Endothelial cell of coronary artery (primary cell): ENCODE data around the gene SSH3. TPM values are rescaled to one million over a fixed set of nuclear protein-coding genes. Genes with fewer than 3 reads are reported as not detected.

Source experiments
- total RNA-seq: library from RNA; depleted of rRNA; stranded (reverse); fragments of >200 nt; gene quantifications from 2 replicates; pipeline ENCODE4 v1.2.3, GENCODE V29; 2014

The SSH3 gene
- total RNA-seq = 5.7 and 8.5 TPM in 2 replicates

GRCh38 chr11:67303132-67303834 is at the start of gene SSH3:
TSS of gene SSH3 (plus strand) at chr11:67303530. CDS start at chr11:67303626, 96 bp downstream.

GRCh38 chr11:67266449-67267187 is 36.7 kb upstream of the SSH3 start, which contains the start of gene GRK2:
TSS of gene GRK2 (plus strand) at chr11:67266473. CDS start at chr11:67266700, 227 bp downstream.

GRCh38 chr11:67289226-67289650 is 14.1 kb upstream of the SSH3 start, which contains the start of gene ANKRD13D:
TSS of gene ANKRD13D (plus strand) at chr11:67289303. CDS start at chr11:67289461, 158 bp downstream.

GRCh38 chr11:67353317-67354074 is 50.2 kb downstream of the SSH3 start, which contains the start of gene POLD4:
TSS of gene POLD4 (minus strand) at chr11:67353546. CDS start at chr11:67353399, 147 bp downstream.

Other genes starting within 250 kb of the SSH3 start
- 3.8 and 14.1 TPM in 2 replicates for gene RHOD, start 246.7 kb upstream of the SSH3 start, total RNA-seq
- 34.2 and 52.8 TPM in 2 replicates for gene KDM2A, start 184.3 kb upstream of the SSH3 start, total RNA-seq
- gene GRK2, start 37.1 kb upstream of the SSH3 start, total RNA-seq = 34.3 and 40.1 TPM in 2 replicates
- gene ANKRD13D, start 14.2 kb upstream of the SSH3 start, total RNA-seq = 29.1 and 54.3 TPM in 2 replicates
- 26.4 and 47.5 TPM in 2 replicates for gene POLD4, start 50.0 kb downstream of the SSH3 start, total RNA-seq
- gene CLCF1, start 70.1 kb downstream of the SSH3 start, total RNA-seq = 2.7 and 3.3 TPM in 2 replicates
- gene RAD9A, start 88.5 kb downstream of the SSH3 start, total RNA-seq = 3.2 and 5.5 TPM in 2 replicates
- 183 and 226 TPM in 2 replicates for gene PPP1CA, start 98.3 kb downstream of the SSH3 start, total RNA-seq
- gene TBC1D10C, start 100.6 kb downstream of the SSH3 start, total RNA-seq = under 0.01 and 0.09 TPM in 2 replicates
- gene CARNS1, start 112.1 kb downstream of the SSH3 start, total RNA-seq = under 0.01 and 0.09 TPM in 2 replicates
- 29.7 and 32.5 TPM in 2 replicates for gene RPS6KB2, start 125.0 kb downstream of the SSH3 start, total RNA-seq
- gene PTPRCAP, start 134.2 kb downstream of the SSH3 start, total RNA-seq = 0.18 and 0.85 TPM in 2 replicates
- gene CORO1B, start 139.9 kb downstream of the SSH3 start, total RNA-seq = 133 and 168 TPM in 2 replicates
- gene GPR152, start 149.2 kb downstream of the SSH3 start, total RNA-seq = not detected in 2 replicates
- 0.45 and 1.1 TPM in 2 replicates for gene CABP4, start 151.8 kb downstream of the SSH3 start, total RNA-seq
- gene TMEM134, start 165.7 kb downstream of the SSH3 start, total RNA-seq = 9.7 and 22.0 TPM in 2 replicates
- 86.3 and 135 TPM in 2 replicates for gene AIP, start 179.5 kb downstream of the SSH3 start, total RNA-seq
- gene PITPNM1, start 201.8 kb downstream of the SSH3 start, total RNA-seq = 11.2 and 24.2 TPM in 2 replicates
- gene CDK2AP2, start 204.6 kb downstream of the SSH3 start, total RNA-seq = 12.7 and 13.1 TPM in 2 replicates
- not detected in 2 replicates for gene CABP2, start 219.9 kb downstream of the SSH3 start, total RNA-seq